LNCaP clone FGC (cell line): Measurements from ENCODE around the gene RADIL.

Experiments used
- DNase-seq: peaks from one replicate; pipeline ENCODE4 v3.0.0-alpha.2; 2011; ENCODE audit warnings: low read depth
- H3K4me3 ChIP-seq: 2 replicates; pipeline ENCODE4 v1.5.1; 2011; ENCODE audit warnings: mild to moderate bottlenecking, low read depth, low read length, control low read depth
- CTCF ChIP-seq: IDR thresholded peaks from 2 replicates; pipeline ENCODE4 v1.5.1; 2012; ENCODE audit warnings: mild to moderate bottlenecking; ENCODE audit not compliant: control insufficient read depth, insufficient read depth; ENCODE audit errors: extremely low read depth

Gene RADIL

GRCh38 chr7:4838626-4839334 lies 44.7 kb downstream of the RADIL start:
- no peak for DNase-seq
- no peak overlapping the region for H3K4me3 ChIP-seq
- no peak for TF ChIP-seq CTCF

- no peak overlapping the region for H3K4me3 ChIP-seq
- TF ChIP-seq CTCF, result no peak
- no peak for DNase-seq
These were observed 45.5 kb downstream of the RADIL start for GRCh38 chr7:4837803-4838625.

GRCh38 chr7:4837041-4837802 lies 46.3 kb downstream of the RADIL start:
- TF ChIP-seq CTCF, result no peak
- no peak for DNase-seq
- H3K4me3 ChIP-seq, result no peak overlapping the region

- no peak for TF ChIP-seq CTCF
- no peak overlapping the region for H3K4me3 ChIP-seq
- DNase-seq, result no peak
These were observed 47.3 kb downstream of the RADIL start for GRCh38 chr7:4836206-4836661.

- TF ChIP-seq CTCF, result no peak
- no peak for DNase-seq
- H3K4me3 ChIP-seq, result no peak overlapping the region
These were observed 47.9 kb downstream of the RADIL start for GRCh38 chr7:4835398-4836205.
